ENCODE data around the gene BNC2. TPM values are rescaled to one million over a fixed set of nuclear protein-coding genes. Genes with fewer than 3 reads are reported as not detected.

Gene BNC2
- total RNA-seq, 2 donors from 2014 or later = 16.1 to 16.9 TPM

- H3K27me3 ChIP-seq (replicated peaks; ENCODE audit: insufficient read depth) = no peaks in the 10 kb centered on the region
- no peak overlapping the region for H3K27ac ChIP-seq
- no peak overlapping the region for H3K4me3 ChIP-seq
- DNase-seq (ENCODE audit: low spot score) = no peak
- H3K4me1 ChIP-seq (ENCODE audit: control insufficient read depth in 1 of 2, low read depth in 2 of 2) = no peaks in the 10 kb centered on the region
- no peak for ATAC-seq (ENCODE audit: insufficient number of reproducible peaks, low FRiP score, low read depth)
- H3K9me3 ChIP-seq = no peaks in the 10 kb centered on the region
- TF ChIP-seq CTCF (IDR thresholded peaks at IDR 0.05) = no peak
- no peaks in the 10 kb centered on the region for H3K36me3 ChIP-seq
Measured at GRCh38 chr9:16682273-16682672, 188.2 kb downstream of the BNC2 start.

- DNase-seq (ENCODE audit: low spot score) = no peak
- H3K27ac ChIP-seq = no peak overlapping the region
- no peak for ATAC-seq (ENCODE audit: insufficient number of reproducible peaks, low FRiP score, low read depth)
- H3K4me1 ChIP-seq (ENCODE audit: control insufficient read depth in 1 of 2, low read depth in 2 of 2) = no peaks in the 10 kb centered on the region
- H3K4me3 ChIP-seq = no peak overlapping the region
- no peaks in the 10 kb centered on the region for H3K9me3 ChIP-seq
- TF ChIP-seq CTCF (IDR thresholded peaks at IDR 0.05) = no peak
- no peaks in the 10 kb centered on the region for H3K27me3 ChIP-seq (replicated peaks; ENCODE audit: insufficient read depth)
- no peaks in the 10 kb centered on the region for H3K36me3 ChIP-seq
Measured at GRCh38 chr9:16681652-16681987, 188.8 kb downstream of the BNC2 start.

- Histone ChIP-seq H3K27ac (no peak overlapping the region), H3K36me3 (no peaks in the 10 kb centered on the region), H3K9me3 (no peaks in the 10 kb centered on the region), H3K4me1 (ENCODE audit: control insufficient read depth in 1 of 2, low read depth in 2 of 2) (no peaks in the 10 kb centered on the region), H3K27me3 (replicated peaks; ENCODE audit: insufficient read depth) (no peaks in the 10 kb centered on the region), H3K4me3 (no peak overlapping the region)
- ATAC-seq (ENCODE audit: insufficient number of reproducible peaks, low FRiP score, low read depth) (no peak), DNase-seq (ENCODE audit: low spot score) (no peak)
- no peak for TF ChIP-seq CTCF (IDR thresholded peaks at IDR 0.05)
Measured at GRCh38 chr9:16680975-16681651, 189.4 kb downstream of the BNC2 start.

GRCh38 chr9:16680541-16680940 lies 189.9 kb downstream of the BNC2 start:
- ATAC-seq (ENCODE audit: insufficient number of reproducible peaks, low FRiP score, low read depth) = no peak
- TF ChIP-seq CTCF (IDR thresholded peaks at IDR 0.05) = no peak
- Histone ChIP-seq H3K27me3 (replicated peaks; ENCODE audit: insufficient read depth) (no peaks in the 10 kb centered on the region), H3K4me3 (no peak overlapping the region), H3K36me3 (no peaks in the 10 kb centered on the region), H3K4me1 (ENCODE audit: control insufficient read depth in 1 of 2, low read depth in 2 of 2) (no peaks in the 10 kb centered on the region), H3K27ac (no peak overlapping the region), H3K9me3 (no peaks in the 10 kb centered on the region)
- no peak for DNase-seq (ENCODE audit: low spot score)

DNA sequence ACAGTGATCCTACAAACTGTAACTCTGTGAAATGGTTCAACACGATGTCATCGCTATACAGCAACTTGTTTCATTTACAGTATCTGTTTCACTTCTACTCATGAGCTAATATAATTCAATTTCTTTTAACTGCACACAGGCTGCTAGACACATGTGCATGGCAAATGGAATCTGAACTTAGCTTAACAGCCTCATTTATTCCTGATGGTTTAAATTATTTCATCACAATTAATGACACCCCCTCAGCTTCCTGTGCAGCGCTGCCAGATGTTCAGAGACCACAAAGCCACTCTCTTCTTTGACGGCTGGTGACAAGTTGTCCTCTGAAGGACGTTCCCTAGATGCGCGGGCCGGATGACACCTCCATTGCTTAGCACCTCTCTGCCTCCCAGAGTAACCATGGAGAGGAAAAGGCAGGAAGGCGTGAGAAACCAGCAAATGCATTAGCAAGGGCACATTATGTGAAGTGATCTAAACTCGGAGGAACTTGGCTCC lies 191.1 kb downstream of the BNC2 start:
- no peak for ATAC-seq (ENCODE audit: insufficient number of reproducible peaks, low FRiP score, low read depth)

More for the DNA sequence above, 191.1 kb downstream of the BNC2 start:
- no peaks in the 10 kb centered on the region for H3K9me3 ChIP-seq
- no peak overlapping the region for H3K4me3 ChIP-seq
- TF ChIP-seq CTCF (IDR thresholded peaks at IDR 0.05) = no peak
- no peaks in the 10 kb centered on the region for H3K36me3 ChIP-seq
- H3K27ac ChIP-seq = no peak overlapping the region
- DNase-seq (ENCODE audit: low spot score) = no peak
- H3K27me3 ChIP-seq (replicated peaks; ENCODE audit: insufficient read depth) = no peaks in the 10 kb centered on the region
- H3K4me1 ChIP-seq (ENCODE audit: control insufficient read depth in 1 of 2, low read depth in 2 of 2) = no peaks in the 10 kb centered on the region
